ENCODE measurements around the gene SOCS2. TPM values are rescaled to one million over a fixed set of nuclear protein-coding genes. Genes with fewer than 3 reads are reported as not detected.
A peak's percentile ranks its signal among the peaks of the same experiment; 100 is the strongest.

SOCS2 gene
- total RNA-seq = 10 to 100 TPM in 8 of 9 donors, 1 to 10 TPM in 1; 9.2 to 46.5 (median 19.2) TPM
- 10 to 100 TPM; 11.2 to 14.0 TPM for polyA plus RNA-seq
- long read RNA-seq, donor 1, partial matches to known transcripts = 0 of 6 reads
- long read RNA-seq, donor 1, other reads (novel, unspliced or antisense) = 1 of 6 reads
- long read RNA-seq, donor 2, transcript SOCS2-202 (3 exons, 1,065 nt) = major isoform, 25 of 49 reads
- long read RNA-seq, donor 2, partial matches to known transcripts = 6 of 49 reads
- long read RNA-seq, donor 2, other reads (novel, unspliced or antisense) = 4 of 49 reads
- long read RNA-seq, donor 3, partial matches to known transcripts = 1 of 5 reads
- long read RNA-seq, donor 3, other reads (novel, unspliced or antisense) = 0 of 5 reads

GRCh38 chr12:93571925-93572711, at the start of gene SOCS2:
Gene SOCS2, plus strand, starts transcription at chr12:93572675. Its CDS starts 223 bp downstream, at chr12:93572898.
- TF ChIP-seq POLR2A (IDR thresholded peaks at IDR 0.05) (no peak), CTCF (IDR thresholded peaks at IDR 0.05) (peak in 1 of 12 donors; percentile 5)
- DNase-seq (peak; percentile 57 to 73 (median 59)), ATAC-seq (peak in 1 of 4 donors; percentile 3)
- Histone ChIP-seq H3K4me3 (peak within 1 kb of the TSS; percentile 61 to 90 (median 72)), H3K27me3 (peaks cover 0 to 33% (median 0%) of the 10 kb centered on the region in 9 donors), H3K36me3 (peaks cover 0 to 28% (median 14%) of the 10 kb centered on the region in 9 donors), H3K27ac (peak within 1 kb of the TSS; percentile 81 to 99 (median 96)), H3K9me3 (no peaks in the 10 kb centered on the region), H3K4me1 (peaks cover 0 to 57% (median 23%) of the 10 kb centered on the region in 12 donors)
- intact Hi-C loops (cut with DNase I) = loop anchor here (1.0 to 10.0 kb wide), 21 partner anchors 19 to 531 kb away; partner anchors contain the start of gene CRADD (in 5 of the 10)
- WGBS, 4 donors = 0 to 1% (median 0%) methylated on average over 29 to 59 of the region's 59 CpGs

DNA sequence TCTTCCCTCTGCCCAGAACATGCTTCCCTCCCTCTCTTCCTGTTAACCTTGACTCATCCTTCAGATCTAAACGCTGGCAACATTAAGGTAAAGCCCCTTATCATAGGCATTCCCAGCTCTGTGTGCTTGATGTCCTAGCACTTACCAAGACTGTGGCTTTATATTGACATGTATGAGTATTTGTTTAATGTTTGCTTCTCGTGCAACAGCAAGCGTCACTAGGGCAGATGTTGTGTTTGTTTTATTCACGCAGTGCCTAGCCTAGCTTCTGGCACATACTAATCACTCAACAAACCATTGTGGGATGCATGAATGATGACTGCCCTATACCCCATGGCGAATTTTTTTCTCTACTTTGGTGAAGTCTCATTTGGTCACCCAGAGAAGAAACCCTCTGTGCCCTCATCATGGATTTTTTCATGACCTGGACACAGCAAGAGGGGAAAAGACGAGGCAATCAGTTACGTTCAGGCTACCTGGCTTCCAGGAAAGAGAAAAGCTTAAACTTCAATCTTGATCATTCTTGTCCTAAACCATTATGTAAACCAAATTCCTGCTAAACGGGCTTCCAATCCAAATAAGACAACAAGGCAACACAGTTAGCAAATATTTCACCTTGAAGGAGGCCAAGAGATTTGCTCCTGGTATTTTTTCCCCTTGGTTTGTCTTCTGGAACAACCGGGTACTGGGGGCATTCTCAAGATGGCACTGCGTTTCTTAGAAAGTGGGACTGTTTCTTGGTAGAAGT, 47.9 kb upstream of the SOCS2 start:
- H3K27ac ChIP-seq = no peak overlapping the region
- 82 to 85% (median 83%) methylated on average over 9 to 10 of the region's 10 CpGs for WGBS, 4 donors
- intact Hi-C loops (cut with DNase I) = loop anchor here in 1 of 10 donors (5.0 kb wide), 1 partner anchor 578 kb away; no protein-coding TSS in a partner anchor

GRCh38 chr12:93526786-93527428, 45.6 kb upstream of the SOCS2 start:
- 49 to 79% (median 68%) methylated on average over 4 of the region's 4 CpGs for WGBS, 4 donors
- Histone ChIP-seq H3K27ac (no peak overlapping the region), H3K27me3 (no peaks in the 10 kb centered on the region), H3K4me3 (no peak overlapping the region), H3K36me3 (no peaks in the 10 kb centered on the region), H3K4me1 (peaks cover 0 to 3% (median 0%) of the 10 kb centered on the region in 12 donors), H3K9me3 (no peaks in the 10 kb centered on the region)
- no peak for TF ChIP-seq CTCF (IDR thresholded peaks at IDR 0.05)
- no peak for TF ChIP-seq POLR2A (IDR thresholded peaks at IDR 0.05)
- DNase-seq (no peak), ATAC-seq (no peak)
- intact Hi-C loops (cut with DNase I) = no loop called here

More for the DNA sequence above, 47.9 kb upstream of the SOCS2 start:
- H3K36me3 ChIP-seq = no peaks in the 10 kb centered on the region
- no peak overlapping the region for H3K4me3 ChIP-seq
- ATAC-seq (no peak), DNase-seq (no peak)
- TF ChIP-seq POLR2A (IDR thresholded peaks at IDR 0.05) = no peak
- no peak for TF ChIP-seq CTCF (IDR thresholded peaks at IDR 0.05)
- no peaks in the 10 kb centered on the region for H3K9me3 ChIP-seq
- H3K27me3 ChIP-seq = no peaks in the 10 kb centered on the region
- peaks cover 0 to 12% (median 1%) of the 10 kb centered on the region in 12 donors for H3K4me1 ChIP-seq
